ENCODE results near the gene ZNF181. TPM values are rescaled to one million over a fixed set of nuclear protein-coding genes. Genes with fewer than 3 reads are reported as not detected.
A peak's percentile ranks its signal among the peaks of the same experiment; 100 is the strongest.

ZNF181 gene
- polyA plus RNA-seq, 2 of the 4 experiments (the other 2 are of a cell fraction), result 17.0 to 24.6 TPM

- TF ChIP-seq BCL3 (IDR thresholded peaks at IDR 0.05) (no peak), NPAS2 (CRISPR knock-in tag; IDR thresholded peaks at IDR 0.05; ENCODE audit: borderline replicate concordance) (no peak), HDAC2 (IDR thresholded peaks at IDR 0.05) (no peak), FOSL2 (IDR thresholded peaks at IDR 0.05) (no peak), FOSL2 (CRISPR knock-in tag; IDR thresholded peaks at IDR 0.05) (no peak), POLR2A (IDR thresholded peaks at IDR 0.05; ENCODE audit: low read length) (no peak), EP300 (IDR thresholded peaks at IDR 0.05) (no peak), MAFK (IDR thresholded peaks at IDR 0.05; ENCODE audit: partially characterized antibody) (no peak)
- TF ChIP-seq, protein P1, sequence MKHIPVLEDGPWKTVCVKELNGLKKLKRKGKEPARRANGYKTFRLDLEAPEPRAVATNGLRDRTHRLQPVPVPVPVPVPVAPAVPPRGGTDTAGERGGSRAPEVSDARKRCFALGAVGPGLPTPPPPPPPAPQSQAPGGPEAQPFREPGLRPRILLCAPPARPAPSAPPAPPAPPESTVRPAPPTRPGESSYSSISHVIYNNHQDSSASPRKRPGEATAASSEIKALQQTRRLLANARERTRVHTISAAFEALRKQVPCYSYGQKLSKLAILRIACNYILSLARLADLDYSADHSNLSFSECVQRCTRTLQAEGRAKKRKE (CRISPR knock-in tag; IDR thresholded peaks at IDR 0.05; ENCODE audit: low read depth), result no peak
- CTCF ChIA-PET, result interaction anchor here (0.7 to 3.2 kb wide), 4 partner anchors 10 to 273 kb away, joined by 3 to 13 read pairs (median 4); no protein-coding TSS in a partner anchor
- ATAC-seq (peak; percentile 49 to 58; a peak in 4 of 6 replicates), FAIRE-seq (no peak), DNase-seq (ENCODE audit: low read depth in 1 of 2, low spot score in 1 of 2) (no peak)
- H3K9me3 ChIP-seq, result peaks cover 45% of the 10 kb centered on the region
- H3K4me1 ChIP-seq, result no peaks in the 10 kb centered on the region
- POLR2A ChIA-PET, result no interaction called here
- no peak overlapping the region for H3K27ac ChIP-seq
- WGBS (ENCODE audit: missing lambda C conversion rate), result 4% methylated on average over 11 of the region's 11 CpGs
- H3K4me2 ChIP-seq, result no peak overlapping the region
- no peak overlapping the region for H3K4me3 ChIP-seq
These were observed 11.7 kb upstream of the ZNF181 start for GRCh38 chr19:34722353-34722752.

DNA sequence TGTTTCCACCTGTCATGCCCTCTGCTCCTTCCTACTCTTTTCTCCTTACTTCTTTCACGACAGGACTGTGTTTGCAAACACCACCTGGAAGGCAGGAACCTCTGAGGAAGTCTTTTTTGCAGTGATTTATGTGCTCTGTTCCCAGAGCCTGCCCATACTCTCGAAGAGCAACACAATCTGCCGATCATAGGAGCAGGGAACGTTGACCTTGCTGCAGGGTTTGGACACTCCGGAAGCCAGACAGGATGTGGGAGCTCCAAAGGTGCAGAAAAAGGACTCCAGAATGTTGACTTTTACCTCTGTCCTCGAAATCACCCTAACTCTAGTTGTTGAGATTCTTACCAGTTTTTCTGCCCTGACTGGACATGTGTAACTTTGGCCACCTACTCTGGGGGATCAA lies 8.6 kb upstream of the ZNF181 start:
- WGBS (ENCODE audit: missing lambda C conversion rate), result 9% methylated on average over 6 of the region's 6 CpGs
- ATAC-seq (no peak), FAIRE-seq (no peak), DNase-seq (ENCODE audit: low read depth in 1 of 2, low spot score in 1 of 2) (no peak)
- Histone ChIP-seq H3K4me1 (no peaks in the 10 kb centered on the region), H3K4me2 (no peak overlapping the region), H3K4me3 (no peak overlapping the region), H3K27ac (no peak overlapping the region), H3K9me3 (peaks cover 53% of the 10 kb centered on the region)
- no peak for TF ChIP-seq RAD21 (conservative IDR thresholded peaks at IDR 0.05 in 1 of 2, IDR thresholded peaks at IDR 0.05 in 1 of 2)
- TF ChIP-seq NFE2L2 (conservative IDR thresholded peaks at IDR 0.05; ENCODE audit: low read length), result no peak
- no peak for TF ChIP-seq ZNF302 (CRISPR knock-in tag; IDR thresholded peaks at IDR 0.05)
- no peak for TF ChIP-seq JUN (IDR thresholded peaks at IDR 0.05)
- no peak for TF ChIP-seq CHD2 (IDR thresholded peaks at IDR 0.05; ENCODE audit: low read length, partially characterized antibody)
- no peak for TF ChIP-seq KDM5A (IDR thresholded peaks at IDR 0.05)
- TF ChIP-seq KDM1A (IDR thresholded peaks at IDR 0.05; ENCODE audit: low read depth), result no peak
- no peak for TF ChIP-seq EP300 (IDR thresholded peaks at IDR 0.05)
- no peak for TF ChIP-seq ZFP36 (IDR thresholded peaks at IDR 0.05; ENCODE audit: borderline replicate concordance, partially characterized antibody)
- no peak for TF ChIP-seq RFX5 (IDR thresholded peaks at IDR 0.05)
- no peak for TF ChIP-seq POLR2A (IDR thresholded peaks at IDR 0.05; ENCODE audit: low read length)
- TF ChIP-seq MYC (IDR thresholded peaks at IDR 0.05; ENCODE audit: borderline replicate concordance, low read length), result no peak
- TF ChIP-seq RARB (CRISPR knock-in tag; IDR thresholded peaks at IDR 0.05), result no peak
- no peak for TF ChIP-seq SMC3 (IDR thresholded peaks at IDR 0.05)
- no peak for TF ChIP-seq RCOR1 (IDR thresholded peaks at IDR 0.05; ENCODE audit: low read depth, low read length)
- no peak for TF ChIP-seq GATA3 (IDR thresholded peaks at IDR 0.05; ENCODE audit: borderline replicate concordance)
- TF ChIP-seq FOSL2 (IDR thresholded peaks at IDR 0.05), result no peak
- no peak for TF ChIP-seq FOSL2 (CRISPR knock-in tag; IDR thresholded peaks at IDR 0.05)
- TF ChIP-seq CBX2 (IDR thresholded peaks at IDR 0.05; ENCODE audit: borderline replicate concordance, low read depth), result no peak
- no peak for TF ChIP-seq EHMT2 (IDR thresholded peaks at IDR 0.05; ENCODE audit: low read depth)
- no peak for TF ChIP-seq JUNB (IDR thresholded peaks at IDR 0.05)
- CTCF ChIA-PET, result interaction anchor here (1.0 to 6.1 kb wide), 2 partner anchors 9 to 13 kb away, joined by 3 to 36 read pairs; no protein-coding TSS in a partner anchor
- POLR2A ChIA-PET, result no interaction called here

Data from A549 (cell line).